Dendritic cell treated with granulocyte-macrophage colony-stimulating factor and Interleukin-4, amounts not matched to agents 40 ng/mL and 50 ng/mL, for 4 days (primary cell): ENCODE measurements around the gene ADGRL1.

Experiments used
- H3K27ac Mint-ChIP-seq: one replicate; pipeline ENCODE4 v1.8.0; 2022; ENCODE audit warnings: mild to moderate bottlenecking, mixed read lengths
- H3K27me3 Mint-ChIP-seq: one replicate; pipeline ENCODE4 v1.8.0; 2022; ENCODE audit warnings: mild to moderate bottlenecking, mixed read lengths
- H3K36me3 Mint-ChIP-seq: one replicate; pipeline ENCODE4 v1.8.0; 2022; ENCODE audit warnings: low read depth, mixed read lengths
- H3K4me1 Mint-ChIP-seq: one replicate; pipeline ENCODE4 v1.8.0; 2022; ENCODE audit warnings: low read depth, mixed read lengths
- H3K4me3 Mint-ChIP-seq: one replicate; pipeline ENCODE4 v1.8.0; 2022; ENCODE audit warnings: mild to moderate bottlenecking, moderate library complexity, mixed read lengths
- H3K9me3 Mint-ChIP-seq: one replicate; pipeline ENCODE4 v1.8.0; 2022; ENCODE audit warnings: mixed read lengths
- intact Hi-C: fragments of 100-400 bp; cut with micrococcal nuclease; formaldehyde crosslinking; loops from one replicate; pipeline ENCODE4 v1.15.0; 2022

Gene ADGRL1

DNA sequence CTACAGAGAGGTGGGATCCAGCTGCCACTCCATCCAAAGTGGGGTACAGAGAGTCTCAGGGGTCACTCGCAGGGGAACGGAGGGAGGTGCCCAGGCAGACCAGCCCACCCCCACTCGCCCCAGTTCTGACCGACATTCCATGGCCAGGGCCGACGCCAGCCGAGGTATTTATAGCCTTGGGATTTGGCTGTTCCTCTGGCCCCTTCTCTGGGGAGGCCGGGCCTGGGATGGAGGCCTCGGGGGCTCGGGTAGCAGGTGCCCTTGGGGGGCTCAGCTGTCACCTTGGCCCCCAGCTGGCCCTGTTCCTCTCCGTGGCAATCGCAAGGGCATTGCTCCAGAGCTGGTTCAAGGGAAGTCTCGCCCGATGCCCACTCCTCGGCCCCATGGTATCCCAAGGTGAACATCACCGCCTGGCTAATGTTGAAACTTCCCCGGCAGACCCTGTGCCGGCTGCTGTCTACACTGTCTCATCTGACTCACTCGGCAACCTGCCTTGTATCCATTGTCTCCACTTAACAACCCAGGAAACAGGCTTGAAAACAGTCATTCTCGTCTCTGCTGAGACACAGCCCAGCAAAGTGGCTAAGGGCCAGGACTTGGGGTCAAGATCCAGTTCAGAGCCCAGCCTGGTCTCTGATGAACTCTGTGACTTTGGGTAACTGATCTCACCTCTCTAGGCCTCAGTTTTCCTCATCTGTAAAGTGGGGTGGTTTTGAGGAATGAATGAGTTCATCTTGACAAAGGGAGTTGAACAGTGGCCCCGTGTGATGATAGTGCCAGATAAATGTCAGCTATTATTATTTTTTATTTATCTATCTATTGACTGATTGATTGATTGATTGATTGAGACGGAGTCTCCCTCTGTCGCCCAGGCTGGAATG, 98.1 kb downstream of the ADGRL1 start:
- Mint-ChIP-seq H3K27me3 (no peaks in the 10 kb centered on the region), H3K4me3 (no peak overlapping the region), H3K4me1 (peaks cover 25% of the 10 kb centered on the region), H3K9me3 (no peaks in the 10 kb centered on the region), H3K27ac (no peak overlapping the region), H3K36me3 (peaks cover 85% of the 10 kb centered on the region)
- intact Hi-C loops: no loop called here

DNA sequence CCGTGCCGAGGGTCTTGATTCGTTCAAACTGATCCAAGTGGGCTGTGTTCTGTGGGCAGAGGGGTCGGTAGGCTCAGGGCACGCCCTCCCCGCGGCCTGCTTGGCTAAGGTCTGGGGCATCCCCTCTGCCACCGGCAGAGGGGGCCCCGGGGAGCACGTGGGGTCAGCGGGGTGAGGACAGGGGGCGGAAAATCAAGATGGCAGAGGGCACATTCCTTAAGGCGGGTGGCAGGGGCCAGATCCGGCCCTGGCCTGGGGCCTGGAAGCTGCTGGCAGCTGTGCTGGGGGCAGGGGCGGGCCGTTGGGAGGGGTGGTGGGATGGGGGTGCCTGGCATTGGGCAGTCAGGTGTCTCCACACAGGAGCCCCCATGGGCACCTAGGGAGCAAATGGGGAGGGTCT, 99.1 kb downstream of the ADGRL1 start:
- intact Hi-C loops: no loop called here
- Mint-ChIP-seq H3K36me3 (peaks cover 93% of the 10 kb centered on the region), H3K27me3 (no peaks in the 10 kb centered on the region), H3K4me1 (peaks cover 15% of the 10 kb centered on the region), H3K4me3 (no peak overlapping the region), H3K9me3 (no peaks in the 10 kb centered on the region), H3K27ac (no peak overlapping the region)

DNA sequence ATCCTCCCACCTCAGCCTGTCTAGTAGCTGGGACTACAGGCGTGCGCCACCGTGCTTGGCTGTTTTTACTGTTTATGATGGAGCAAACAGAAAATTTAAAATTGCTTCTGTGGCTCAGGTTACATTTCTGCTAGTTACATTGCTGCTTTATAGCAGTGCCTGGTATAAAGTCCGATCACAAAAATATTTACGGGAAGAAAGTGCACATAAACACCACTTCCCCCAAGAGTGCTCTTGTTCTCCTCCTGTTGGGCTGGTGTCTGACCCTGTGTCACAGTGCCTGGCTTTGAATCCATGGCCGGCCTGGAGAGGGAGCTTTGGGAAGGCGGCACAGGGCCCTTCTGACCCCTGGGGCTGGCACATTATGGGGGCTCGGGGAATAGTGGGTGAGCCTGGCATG, 100.3 kb downstream of the ADGRL1 start:
- Mint-ChIP-seq H3K9me3 (no peaks in the 10 kb centered on the region), H3K27ac (no peak overlapping the region), H3K4me3 (no peak overlapping the region), H3K36me3 (peaks cover 93% of the 10 kb centered on the region), H3K4me1 (peaks cover 4% of the 10 kb centered on the region), H3K27me3 (no peaks in the 10 kb centered on the region)
- intact Hi-C loops: no loop called here

DNA sequence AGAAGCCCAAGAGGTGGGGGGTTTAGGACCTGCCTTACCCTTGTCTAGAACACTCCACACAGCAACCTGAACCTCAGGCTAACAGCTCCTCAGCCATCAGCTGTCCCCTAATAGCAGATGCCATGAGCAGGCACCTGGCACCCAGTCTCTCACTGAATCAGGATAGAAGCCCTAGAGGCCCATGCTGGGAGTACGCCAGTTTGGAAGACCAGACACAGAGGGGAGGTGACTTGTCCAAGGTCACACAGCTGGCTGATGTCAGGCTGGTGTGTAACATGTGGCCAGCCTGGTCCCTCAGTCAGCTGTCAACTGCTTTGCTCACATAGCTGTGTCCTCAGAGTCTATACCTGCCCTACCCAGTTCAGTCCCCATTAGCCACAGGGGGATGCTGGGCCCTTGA, 102.7 kb downstream of the ADGRL1 start:
- Mint-ChIP-seq H3K4me3 (no peak overlapping the region), H3K9me3 (no peaks in the 10 kb centered on the region), H3K36me3 (peaks cover 95% of the 10 kb centered on the region), H3K27ac (no peak overlapping the region), H3K4me1 (no peaks in the 10 kb centered on the region), H3K27me3 (no peaks in the 10 kb centered on the region)
- intact Hi-C loops: no loop called here

DNA sequence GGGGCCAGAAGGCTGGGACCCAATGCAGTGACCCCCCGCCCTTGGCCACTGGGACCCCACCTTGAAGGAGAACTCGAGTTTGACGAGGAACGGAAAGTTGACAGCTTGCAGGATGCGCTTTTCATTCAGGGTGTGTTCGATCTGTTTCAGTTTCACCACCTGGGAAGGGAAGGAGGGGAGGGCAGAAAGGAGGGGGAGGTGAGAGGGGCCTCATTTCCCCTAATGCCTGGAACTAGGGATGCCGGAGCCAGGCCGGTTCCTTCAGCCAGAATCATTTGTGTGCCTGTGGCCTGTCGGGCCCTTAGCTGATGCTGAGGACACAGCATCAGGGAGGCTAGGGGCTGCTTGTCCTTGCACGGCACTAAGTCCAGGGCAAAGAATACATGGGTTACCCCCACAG, 103.2 kb downstream of the ADGRL1 start:
- intact Hi-C loops: no loop called here
- Mint-ChIP-seq H3K36me3 (peaks cover 95% of the 10 kb centered on the region), H3K4me3 (no peak overlapping the region), H3K4me1 (no peaks in the 10 kb centered on the region), H3K27ac (no peak overlapping the region), H3K9me3 (no peaks in the 10 kb centered on the region), H3K27me3 (no peaks in the 10 kb centered on the region)

DNA sequence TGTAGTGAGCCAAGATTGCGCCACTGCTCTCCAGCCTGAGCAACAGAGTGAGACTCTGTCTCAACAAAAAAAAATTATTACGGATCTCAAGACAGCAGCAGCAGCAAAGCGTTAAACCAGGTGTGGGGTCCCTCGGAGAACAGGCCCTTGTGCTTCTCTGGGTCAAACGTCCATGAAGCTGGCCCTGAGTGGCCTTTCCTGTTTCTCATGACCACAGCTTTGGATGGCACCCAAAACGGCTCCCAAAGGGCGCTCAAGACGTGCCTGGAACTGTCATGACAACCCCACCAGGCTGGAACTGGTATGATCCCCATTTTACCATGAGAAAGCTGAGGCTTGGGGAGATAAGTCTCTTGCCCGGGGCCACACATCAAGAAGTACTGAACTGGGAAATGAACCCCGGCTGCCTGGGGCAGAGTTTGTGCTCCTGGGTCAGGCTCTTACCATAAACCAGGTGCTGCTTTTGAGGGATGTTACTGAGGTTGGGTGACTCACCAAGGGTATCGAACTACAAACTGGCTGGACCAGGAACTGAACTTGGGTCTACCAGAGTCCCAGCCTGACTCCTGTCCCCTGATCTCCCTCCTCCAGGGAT, 103.8 kb downstream of the ADGRL1 start:
- Mint-ChIP-seq H3K4me1 (no peaks in the 10 kb centered on the region), H3K27ac (no peak overlapping the region), H3K9me3 (no peaks in the 10 kb centered on the region), H3K4me3 (no peak overlapping the region), H3K27me3 (no peaks in the 10 kb centered on the region), H3K36me3 (peaks cover 95% of the 10 kb centered on the region)
- intact Hi-C loops: no loop called here

DNA sequence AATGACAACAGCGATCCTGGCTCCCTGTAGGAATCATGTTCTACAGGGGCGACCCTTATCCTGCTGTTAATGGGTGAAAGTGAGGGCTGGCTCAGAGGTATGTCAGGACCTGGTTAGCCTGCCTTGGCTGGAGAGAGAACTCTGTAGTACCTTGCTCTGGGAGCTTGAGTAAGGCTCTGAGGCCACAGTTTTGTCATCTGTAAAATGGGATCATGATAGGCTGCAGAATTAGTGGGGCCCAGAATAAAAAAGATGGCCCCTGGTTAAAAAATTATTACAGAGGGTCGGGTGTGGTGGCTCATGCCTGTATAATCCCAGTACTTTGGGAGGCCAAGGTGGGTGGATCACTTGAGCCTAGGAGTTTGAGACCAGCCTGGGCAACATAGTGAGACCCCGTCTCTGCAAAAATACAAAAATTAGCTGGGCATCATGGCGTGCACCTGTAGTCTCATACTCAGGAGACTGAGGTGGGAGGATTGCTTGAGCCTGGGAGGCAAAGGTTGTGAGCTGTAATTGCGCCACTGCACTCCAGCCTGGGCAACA, 104.9 kb downstream of the ADGRL1 start:
- H3K36me3 Mint-ChIP-seq: peaks cover 95% of the 10 kb centered on the region
- no peak overlapping the region for H3K4me3 Mint-ChIP-seq
- H3K27ac Mint-ChIP-seq: no peak overlapping the region
- intact Hi-C loops: no loop called here
- no peaks in the 10 kb centered on the region for H3K9me3 Mint-ChIP-seq
- no peaks in the 10 kb centered on the region for H3K27me3 Mint-ChIP-seq
- H3K4me1 Mint-ChIP-seq: no peaks in the 10 kb centered on the region
